Endometrium (tissue), 2 donors: Measurements from ENCODE around the gene COQ8B.

Experiments used
- FAIRE-seq: peaks from 2 replicates; lab custom pipeline; 2012; peaks lifted over from hg19 to GRCh38; lab: Jason Lieb, UNC
- donor health status: control.
- donor health status: control.

The COQ8B gene

GRCh38 chr19:40717880-40718773 is 1.4 kb upstream of the COQ8B start:
- FAIRE-seq = no peak

GRCh38 chr19:40717325-40717879 is 716 bp upstream of the COQ8B start:
- FAIRE-seq = no peak

GRCh38 chr19:40716031-40716481 is 630 bp downstream of the COQ8B start:
- no peak for FAIRE-seq

GRCh38 chr19:40714441-40715299 is 2.0 kb downstream of the COQ8B start:
- FAIRE-seq = no peak

GRCh38 chr19:40713939-40714338 is 2.7 kb downstream of the COQ8B start:
- no peak for FAIRE-seq

- no peak for FAIRE-seq
Measured at GRCh38 chr19:40709817-40710216, 6.9 kb downstream of the COQ8B start.

GRCh38 chr19:40707615-40708014 is 9.1 kb downstream of the COQ8B start:
- no peak for FAIRE-seq

- no peak for FAIRE-seq
Measured at GRCh38 chr19:40705950-40706619, 10.6 kb downstream of the COQ8B start.

GRCh38 chr19:40705362-40705651 is 11.4 kb downstream of the COQ8B start:
- no peak for FAIRE-seq

- FAIRE-seq = no peak
Measured at GRCh38 chr19:40704491-40705361, 12.0 kb downstream of the COQ8B start.

- no peak for FAIRE-seq
Measured at GRCh38 chr19:40703029-40703755, 13.5 kb downstream of the COQ8B start.

GRCh38 chr19:40702337-40703012 is 14.2 kb downstream of the COQ8B start:
- no peak for FAIRE-seq

- FAIRE-seq = no peak
Measured at GRCh38 chr19:40701758-40702157, 14.9 kb downstream of the COQ8B start.

- FAIRE-seq = no peak
Measured at GRCh38 chr19:40700083-40700482, 16.6 kb downstream of the COQ8B start.

GRCh38 chr19:40697007-40697406 is 19.7 kb downstream of the COQ8B start:
- FAIRE-seq = no peak

- FAIRE-seq = no peak
Measured at GRCh38 chr19:40695881-40696280, 20.8 kb downstream of the COQ8B start.

- no peak for FAIRE-seq
Measured at GRCh38 chr19:40693896-40694295, 22.8 kb downstream of the COQ8B start.

- FAIRE-seq = no peak
Measured at GRCh38 chr19:40693150-40693788, 23.4 kb downstream of the COQ8B start.

GRCh38 chr19:40692212-40692551 is 24.5 kb downstream of the COQ8B start:
- no peak for FAIRE-seq
